Lung (tissue), 12 donors: ENCODE results near the gene PHF2. TPM values are rescaled to one million over a fixed set of nuclear protein-coding genes. Genes with fewer than 3 reads are reported as not detected.

Source experiments
- ATAC-seq: fragments of 200-7000 bp; cut with Tn5 transposase; one replicate; pipeline ENCODE4 v1.9.1; 2020; ENCODE audit warnings: moderate number of reproducible peaks; ENCODE audit not compliant: insufficient read depth, low FRiP score
- DNase-seq, 3 donors: peaks; one replicate each; pipeline ENCODE4 v3.0.0-alpha.2; 2013 to 2017
- H3K27ac ChIP-seq, 2 donors: one replicate each; pipeline ENCODE4 v1.5.1; 2013; ENCODE audit warnings: mild to moderate bottlenecking in 2 of 2, moderate library complexity in 2 of 2, control low read depth in 1 of 2, inconsistent platforms in 1 of 2, low read depth in 1 of 2, low read length in 1 of 2
- H3K27me3 ChIP-seq, 3 donors: one replicate each; pipeline ENCODE4 v1.5.1; 2013; ENCODE audit warnings: low read length in 2 of 3; ENCODE audit not compliant: control insufficient read depth in 3 of 3, insufficient read depth in 3 of 3
- H3K36me3 ChIP-seq, 4 donors: one replicate each; pipeline ENCODE4 v1.5.1; 2013; ENCODE audit warnings: low read length in 4 of 4, mild to moderate bottlenecking in 1 of 4, moderate library complexity in 1 of 4; ENCODE audit not compliant: control insufficient read depth in 4 of 4, insufficient read depth in 4 of 4
- H3K4me1 ChIP-seq, 5 donors: one replicate each; pipeline ENCODE4 v1.5.1; 2013; ENCODE audit warnings: low read length in 5 of 5, mild to moderate bottlenecking in 2 of 5, moderate library complexity in 1 of 5; ENCODE audit not compliant: control insufficient read depth in 5 of 5, insufficient read depth in 5 of 5
- H3K4me3 ChIP-seq: one replicate; pipeline ENCODE4 v1.5.1; 2013; ENCODE audit warnings: mild to moderate bottlenecking, control low read depth, moderate library complexity
- H3K9ac ChIP-seq, 2 donors: one replicate each; pipeline ENCODE4 v1.5.1; 2013; ENCODE audit warnings: low read length in 2 of 2, control low read depth in 1 of 2; ENCODE audit not compliant: insufficient read depth in 1 of 2
- H3K9me3 ChIP-seq, 4 donors: one replicate each; pipeline ENCODE4 v1.5.1; 2013; ENCODE audit warnings: low read length in 3 of 4, mild to moderate bottlenecking in 1 of 4, moderate library complexity in 1 of 4; ENCODE audit not compliant: control insufficient read depth in 4 of 4, insufficient read depth in 3 of 4
- WGBS, 2 donors: extraction: QIAGEN DNeasy Blood & Tissue Kit; methylation state at CpG; one replicate each; pipeline ENCODE4 v1.1.7; 2013; 5-methylcytosine and 5-hydroxymethylcytosine counted together
- polyA plus RNA-seq, 2 donors: library from polyadenylated mRNA; stranded (reverse); fragments of 200-250 nt; gene quantifications; one replicate each; pipeline ENCODE4 v1.2.1, GENCODE V29; 2013
- total RNA-seq, 2 donors: library from RNA; depleted of rRNA in 1 of 2; stranded (reverse); fragments of >200 nt in 1 of 2; gene quantifications; one replicate each; pipeline ENCODE4 v1.2.1, GENCODE V29; 2014 to 2021
- TF ChIP-seq, protein P1 (sequence below): IDR thresholded peaks from 2 replicates; pipeline ENCODE4 v1.5.1; 2012; ENCODE audit warnings: mild to moderate bottlenecking; ENCODE audit errors: control extremely low read depth, extremely low read depth
- donor health status: control.
- donor health status: control.
- donor health status: Bipolar disorder and iron deficiency.
- donor health status: healthy.
- donor health status: DM: yes; HTN: yes; CAD: no.

PHF2 gene
- total and polyA plus RNA-seq, 4 donors: 20.1 to 33.6 (median 30.2) TPM

GRCh38 chr9:93620881-93621820, 44.8 kb downstream of the PHF2 start:
- Histone ChIP-seq H3K9ac (no peak overlapping the region), H3K4me1 (peaks cover 0 to 27% (median 4%) of the 10 kb centered on the region in 5 donors), H3K27me3 (no peaks in the 10 kb centered on the region), H3K27ac (no peak overlapping the region), H3K4me3 (no peak overlapping the region), H3K36me3 (peaks cover 0 to 4% (median 0%) of the 10 kb centered on the region in 4 donors), H3K9me3 (no peaks in the 10 kb centered on the region)
- no peak for DNase-seq
- 74 to 75% methylated on average over 14 of the region's 14 CpGs for WGBS, 2 donors
- ATAC-seq: no peak
- TF ChIP-seq, protein P1, sequence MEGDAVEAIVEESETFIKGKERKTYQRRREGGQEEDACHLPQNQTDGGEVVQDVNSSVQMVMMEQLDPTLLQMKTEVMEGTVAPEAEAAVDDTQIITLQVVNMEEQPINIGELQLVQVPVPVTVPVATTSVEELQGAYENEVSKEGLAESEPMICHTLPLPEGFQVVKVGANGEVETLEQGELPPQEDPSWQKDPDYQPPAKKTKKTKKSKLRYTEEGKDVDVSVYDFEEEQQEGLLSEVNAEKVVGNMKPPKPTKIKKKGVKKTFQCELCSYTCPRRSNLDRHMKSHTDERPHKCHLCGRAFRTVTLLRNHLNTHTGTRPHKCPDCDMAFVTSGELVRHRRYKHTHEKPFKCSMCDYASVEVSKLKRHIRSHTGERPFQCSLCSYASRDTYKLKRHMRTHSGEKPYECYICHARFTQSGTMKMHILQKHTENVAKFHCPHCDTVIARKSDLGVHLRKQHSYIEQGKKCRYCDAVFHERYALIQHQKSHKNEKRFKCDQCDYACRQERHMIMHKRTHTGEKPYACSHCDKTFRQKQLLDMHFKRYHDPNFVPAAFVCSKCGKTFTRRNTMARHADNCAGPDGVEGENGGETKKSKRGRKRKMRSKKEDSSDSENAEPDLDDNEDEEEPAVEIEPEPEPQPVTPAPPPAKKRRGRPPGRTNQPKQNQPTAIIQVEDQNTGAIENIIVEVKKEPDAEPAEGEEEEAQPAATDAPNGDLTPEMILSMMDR: no peak

- no peak for ATAC-seq
- no peak for DNase-seq
- no peak overlapping the region for H3K9ac ChIP-seq
- WGBS, 2 donors: 94 to 95% methylated on average over 4 of the region's 4 CpGs
- H3K9me3 ChIP-seq: no peaks in the 10 kb centered on the region
- H3K27me3 ChIP-seq: no peaks in the 10 kb centered on the region
- H3K36me3 ChIP-seq: peaks cover 0 to 4% (median 0%) of the 10 kb centered on the region in 4 donors
- no peak overlapping the region for H3K27ac ChIP-seq
- peaks cover 0 to 27% (median 4%) of the 10 kb centered on the region in 5 donors for H3K4me1 ChIP-seq
- H3K4me3 ChIP-seq: no peak overlapping the region
- TF ChIP-seq, protein P1: no peak
These were observed 45.5 kb downstream of the PHF2 start for GRCh38 chr9:93621922-93622321.

- Histone ChIP-seq H3K27ac (no peak overlapping the region), H3K36me3 (peaks cover 0 to 4% (median 0%) of the 10 kb centered on the region in 4 donors), H3K9me3 (peaks cover 0 to 3% (median under 1%) of the 10 kb centered on the region in 4 donors), H3K27me3 (no peaks in the 10 kb centered on the region), H3K4me3 (no peak overlapping the region), H3K4me1 (peaks cover 0 to 25% (median 0%) of the 10 kb centered on the region in 5 donors), H3K9ac (no peak overlapping the region)
- WGBS, 2 donors: 95 to 96% methylated on average over 2 of the region's 2 CpGs
- TF ChIP-seq, protein P1: no peak
- DNase-seq: no peak
- no peak for ATAC-seq
These were observed 46.3 kb downstream of the PHF2 start for GRCh38 chr9:93622691-93623090.
